Neutrophil (primary cell): Measurements from ENCODE around the gene CC2D1A.

Experiments used
- H3K27ac ChIP-seq: fragments of 200-600 bp; sonication (generic); 2 replicates; pipeline ENCODE4 v1.5.1; 2016; ENCODE audit warnings: mild to moderate bottlenecking, moderate library complexity
- H3K27me3 ChIP-seq: fragments of 200-600 bp; sonication (generic); 2 replicates; pipeline ENCODE4 v1.6.0; 2016; ENCODE audit warnings: mild to moderate bottlenecking
- H3K36me3 ChIP-seq: fragments of 200-600 bp; sonication (generic); 2 replicates; pipeline ENCODE4 v1.5.1; 2017
- H3K4me1 ChIP-seq, 2 experiments: fragments of 200-600 bp in 1 of 2; sonication (generic) in 1 of 2; 1 replicate in 1 of 2; 2 replicates in 1 of 2; pipeline versions ENCODE4 v1.5.1 to v1.6.1; 2013 to 2016; ENCODE audit warnings: low read depth in 1 of 2, low read length in 1 of 2, mild to moderate bottlenecking in 1 of 2, moderate library complexity in 1 of 2; ENCODE audit not compliant: control insufficient read depth in 1 of 2, insufficient read depth in 1 of 2
- H3K4me3 ChIP-seq, 2 experiments: fragments of 200-600 bp in 1 of 2; sonication (generic) in 1 of 2; 1 replicate in 1 of 2; 2 replicates in 1 of 2; pipeline ENCODE4 v1.5.1; 2013 to 2016; ENCODE audit warnings: low read depth in 1 of 2, low read length in 1 of 2, mild to moderate bottlenecking in 1 of 2, moderate library complexity in 1 of 2
- H3K9me3 ChIP-seq: fragments of 200-600 bp; sonication (generic); 2 replicates; pipeline ENCODE4 v1.5.1; 2016
- CTCF ChIP-seq: fragments of 200-600 bp; sonication (generic); IDR thresholded peaks from 2 replicates; pipeline ENCODE4 v1.5.1; 2016; ENCODE audit warnings: antibody characterized with exemption

CC2D1A gene

GRCh38 chr19:13942023-13942684, 36.2 kb downstream of the CC2D1A start:
- Histone ChIP-seq H3K4me3 (no peak overlapping the region), H3K27me3 (peaks cover 24% of the 10 kb centered on the region), H3K4me1 (peaks cover 0 to 13% of the 10 kb centered on the region in 2 experiments), H3K27ac (no peak overlapping the region), H3K9me3 (no peaks in the 10 kb centered on the region), H3K36me3 (no peaks in the 10 kb centered on the region)
- TF ChIP-seq CTCF: no peak

GRCh38 chr19:13946414-13946813, 40.4 kb downstream of the CC2D1A start:
- no peak overlapping the region for H3K27ac ChIP-seq
- no peaks in the 10 kb centered on the region for H3K9me3 ChIP-seq
- TF ChIP-seq CTCF: no peak
- no peaks in the 10 kb centered on the region for H3K27me3 ChIP-seq
- peaks cover 0 to under 1% of the 10 kb centered on the region in 2 experiments for H3K4me1 ChIP-seq
- no peaks in the 10 kb centered on the region for H3K36me3 ChIP-seq
- no peak overlapping the region for H3K4me3 ChIP-seq

- Histone ChIP-seq H3K9me3 (no peaks in the 10 kb centered on the region), H3K36me3 (peaks cover 20% of the 10 kb centered on the region), H3K4me1 (peaks cover 17 to 21% of the 10 kb centered on the region in 2 experiments), H3K27ac (no peak overlapping the region), H3K27me3 (no peaks in the 10 kb centered on the region), H3K4me3 (no peak overlapping the region)
- no peak for TF ChIP-seq CTCF
Observed at GRCh38 chr19:13951043-13951442, 45.0 kb downstream of the CC2D1A start.

- Histone ChIP-seq H3K27me3 (no peaks in the 10 kb centered on the region), H3K27ac (peak overlapping the region; percentile 79), H3K36me3 (peaks cover 27% of the 10 kb centered on the region), H3K4me3 (peak overlapping the region; percentile 62 to 85), H3K9me3 (no peaks in the 10 kb centered on the region), H3K4me1 (peaks cover 17 to 21% of the 10 kb centered on the region in 2 experiments)
- TF ChIP-seq CTCF: no peak
Observed at GRCh38 chr19:13951799-13952153, 45.8 kb downstream of the CC2D1A start.

- H3K27me3 ChIP-seq: no peaks in the 10 kb centered on the region
- TF ChIP-seq CTCF: peak; percentile 55
- peaks cover 33% of the 10 kb centered on the region for H3K36me3 ChIP-seq
Observed at GRCh38 chr19:13952154-13952930, 46.3 kb downstream of the CC2D1A start, which contains the start of gene DCAF15. Gene DCAF15 (plus strand): TSS chr19:13952509. CDS start chr19:13952513, 4 bp downstream.

More at GRCh38 chr19:13952154-13952930, 46.3 kb downstream of the CC2D1A start, which contains the start of gene DCAF15:
- peak within 1 kb of the TSS; percentile 79 for H3K27ac ChIP-seq
- peak within 1 kb of the TSS; percentile 62 to 85 for H3K4me3 ChIP-seq
- H3K9me3 ChIP-seq: no peaks in the 10 kb centered on the region
- H3K4me1 ChIP-seq: peaks cover 17 to 21% of the 10 kb centered on the region in 2 experiments
